ENCODE data around the gene ST3GAL2.
"Not testable (repeated sequence)": the region's sequence is repeated elsewhere in the genome, so short reads cannot be mapped to it uniquely, and the experiment has no call there.

The ST3GAL2 gene

GRCh38 chr16:70467113-70467512 is 28.2 kb upstream of the ST3GAL2 start:
- no peak for DNase-seq (ENCODE audit: low read depth)

DNA sequence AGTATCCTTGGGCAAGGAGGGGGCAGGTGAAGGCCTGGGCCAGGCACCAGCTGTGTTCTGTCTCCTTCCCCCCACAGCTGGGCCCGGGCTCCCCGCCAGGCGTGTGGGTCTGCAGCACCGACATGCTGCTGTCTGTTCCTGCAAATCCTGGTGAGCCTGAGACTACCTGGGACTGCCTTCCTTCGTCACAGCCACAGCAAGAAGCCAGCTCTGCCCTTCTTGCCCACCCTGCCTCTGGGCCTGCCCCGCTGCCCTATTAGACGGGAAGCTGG is 27.8 kb upstream of the ST3GAL2 start:
- no peak for DNase-seq (ENCODE audit: low read depth)

- no peak for DNase-seq (ENCODE audit: low read depth)
Observed at GRCh38 chr16:70465999-70466804, 27.3 kb upstream of the ST3GAL2 start.

DNA sequence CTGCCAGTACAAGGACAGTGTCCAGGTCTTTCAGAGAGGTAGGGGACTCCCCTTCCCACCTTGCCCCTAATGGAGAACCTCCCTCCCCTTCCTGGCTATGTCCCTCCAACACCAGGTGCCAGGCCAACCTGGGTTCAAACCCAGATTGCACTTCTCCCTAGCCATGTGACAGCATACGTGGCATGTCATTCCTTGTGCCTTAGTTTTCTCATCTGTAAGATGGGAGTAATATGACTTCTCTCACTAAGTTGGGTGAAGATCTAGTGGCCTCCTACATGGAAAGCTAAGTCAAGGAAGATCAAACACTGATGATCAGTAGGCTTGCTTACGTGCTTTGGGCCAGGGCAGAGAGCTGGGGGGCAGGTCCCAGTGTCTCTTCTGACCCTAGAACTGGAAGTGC is 24.3 kb upstream of the ST3GAL2 start:
- DNase-seq (ENCODE audit: low read depth) = no peak

DNA sequence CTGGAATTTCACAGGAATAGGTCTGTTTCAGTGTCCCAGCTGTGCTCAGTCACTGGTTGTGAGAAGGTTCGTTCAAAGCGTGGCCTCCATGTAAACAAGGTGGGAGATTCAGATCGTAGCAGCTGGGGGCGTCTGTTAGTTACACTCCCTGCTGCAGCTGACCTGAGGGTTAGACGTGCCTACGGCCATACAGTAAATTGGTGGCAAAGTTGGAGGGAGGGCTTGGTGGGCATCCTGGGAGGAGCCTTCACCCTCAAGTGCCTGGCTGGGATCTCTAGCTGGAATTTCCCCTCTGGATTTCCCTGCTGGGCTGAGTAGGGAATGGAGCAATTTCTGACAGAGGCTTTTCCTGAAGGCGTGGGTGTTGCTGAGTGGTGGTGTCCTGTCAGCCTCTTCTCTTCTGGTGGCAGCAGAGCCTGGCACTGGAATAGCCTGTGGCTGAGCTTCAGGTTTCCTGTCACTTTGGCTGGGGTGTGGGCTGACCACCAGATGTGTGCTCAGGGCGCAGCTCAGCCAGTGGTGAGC is 21.9 kb upstream of the ST3GAL2 start:
- no peak for DNase-seq (ENCODE audit: low read depth)

- DNase-seq (ENCODE audit: low read depth) = no peak
Observed at GRCh38 chr16:70457446-70458166, 18.7 kb upstream of the ST3GAL2 start.

- no peak for DNase-seq (ENCODE audit: low read depth)
Observed at GRCh38 chr16:70455910-70456309, 17.0 kb upstream of the ST3GAL2 start.

- DNase-seq (ENCODE audit: low read depth) = peak; percentile 51
Observed at GRCh38 chr16:70454222-70455034, 15.5 kb upstream of the ST3GAL2 start, which contains the start of gene FCSK. Gene FCSK, plus strand, starts transcription at chr16:70454595. Its CDS starts 8,596 bp downstream, at chr16:70463191.

GRCh38 chr16:70453892-70454221 is 15.0 kb upstream of the ST3GAL2 start:
- no peak for DNase-seq (ENCODE audit: low read depth)

DNA sequence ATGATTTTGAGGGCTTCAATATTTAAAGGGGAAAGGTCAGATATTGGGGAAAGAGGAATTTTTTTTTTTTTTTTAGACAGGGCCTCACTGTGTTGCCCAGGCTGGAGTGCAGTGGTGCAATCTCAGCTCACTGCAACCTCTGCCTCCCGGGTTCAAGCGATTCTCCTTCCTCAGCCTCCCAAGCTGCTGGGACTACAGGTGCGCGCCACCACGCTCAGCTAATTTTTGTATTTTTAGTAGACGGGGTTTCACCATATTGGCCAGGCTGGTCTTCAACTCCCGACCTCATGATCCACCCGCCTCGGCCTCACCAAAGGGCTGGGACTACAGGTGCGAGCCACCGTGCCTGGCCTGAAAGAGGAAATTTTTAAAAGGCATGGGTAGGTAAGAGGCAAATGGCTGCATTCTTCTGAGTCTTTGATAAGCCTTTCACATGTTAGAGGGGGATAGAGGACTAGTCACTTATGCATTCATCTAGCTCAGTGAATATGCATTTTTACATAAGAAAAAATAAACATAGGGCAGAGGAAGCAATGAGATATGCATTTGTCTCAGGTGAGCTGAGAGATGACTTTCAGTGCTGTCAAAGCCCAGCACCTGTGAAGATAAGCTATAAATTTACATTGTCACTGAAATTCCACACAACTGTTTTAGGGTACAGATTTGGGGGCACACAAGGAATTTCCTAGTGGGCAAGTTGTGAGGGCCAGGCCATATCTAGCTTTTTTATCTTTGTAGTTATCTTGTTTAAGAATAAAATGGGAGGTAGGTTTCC is 14.4 kb upstream of the ST3GAL2 start:
- DNase-seq (ENCODE audit: low read depth) = no peak

- not testable (repeated sequence) for DNase-seq (ENCODE audit: low read depth)
Observed at GRCh38 chr16:70451004-70451340, 12.1 kb upstream of the ST3GAL2 start.

GRCh38 chr16:70450142-70451003 is 11.5 kb upstream of the ST3GAL2 start:
- not testable (repeated sequence) for DNase-seq (ENCODE audit: low read depth)

- DNase-seq (ENCODE audit: low read depth) = no peak
Observed at GRCh38 chr16:70448075-70448474, 9.2 kb upstream of the ST3GAL2 start.

DNA sequence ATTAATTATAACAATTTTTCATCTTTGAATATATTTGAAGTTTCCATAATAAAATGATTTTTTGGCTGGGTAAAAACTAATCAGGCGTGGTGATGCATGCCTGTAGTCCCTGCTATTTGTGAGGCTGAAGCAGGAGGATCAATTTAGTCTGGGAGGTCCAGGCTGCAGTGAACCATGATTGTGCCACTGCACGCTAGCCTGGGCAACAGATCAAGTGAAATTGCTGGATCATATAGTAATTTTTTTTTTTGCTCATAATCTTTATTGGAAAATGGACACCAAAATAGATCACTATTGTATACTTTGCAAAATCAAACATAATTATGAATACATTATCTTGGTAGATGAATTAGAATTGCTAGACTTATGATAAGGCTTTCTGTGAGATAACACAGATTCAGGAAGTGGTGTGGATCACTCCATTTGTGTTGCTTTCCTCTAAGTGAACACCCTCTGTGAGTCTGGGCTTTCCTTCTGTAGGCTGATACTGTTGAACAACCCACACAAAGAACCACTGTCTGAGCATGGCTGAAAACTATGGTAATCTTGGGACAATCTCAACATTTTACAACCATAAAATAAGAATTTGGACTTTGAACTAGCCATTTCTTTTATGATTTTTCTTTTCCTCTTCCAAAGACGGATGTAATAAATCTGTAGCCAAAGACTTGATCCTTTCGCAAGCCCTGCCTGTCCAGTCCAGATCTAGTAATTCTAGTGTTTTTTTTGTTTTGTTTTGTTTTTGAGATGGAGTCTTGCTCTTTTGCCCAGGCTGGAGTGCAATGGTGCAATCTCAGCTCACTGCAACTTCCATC is 5.6 kb upstream of the ST3GAL2 start:
- no peak for DNase-seq (ENCODE audit: low read depth)

GRCh38 chr16:70442344-70442743 is 3.4 kb upstream of the ST3GAL2 start:
- no peak for DNase-seq (ENCODE audit: low read depth)

GRCh38 chr16:70441406-70441990 is 2.6 kb upstream of the ST3GAL2 start:
- DNase-seq (ENCODE audit: low read depth) = no peak

GRCh38 chr16:70440009-70440692 is 1.3 kb upstream of the ST3GAL2 start:
- DNase-seq (ENCODE audit: low read depth) = no peak

DNA sequence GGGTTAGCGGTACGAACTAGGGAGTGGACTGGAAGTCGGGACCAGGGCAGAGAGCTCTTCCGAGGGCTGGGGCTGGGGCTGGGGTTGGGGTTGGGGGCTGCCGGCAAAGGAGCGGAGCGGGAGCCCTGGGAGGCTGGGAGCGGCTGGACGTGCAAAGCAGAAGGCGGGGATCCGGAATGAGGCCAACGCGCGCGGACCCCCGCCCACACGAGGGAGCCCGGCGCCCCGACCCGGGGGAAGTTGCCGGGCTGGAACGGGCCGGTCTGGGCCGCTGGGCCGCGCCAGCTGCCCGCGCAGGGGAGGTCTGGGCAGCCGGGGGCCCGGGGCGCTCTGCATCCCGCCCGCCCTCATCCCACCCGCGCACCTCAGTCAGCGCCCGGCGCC is 323 bp downstream of the ST3GAL2 start:
- DNase-seq (ENCODE audit: low read depth) = no peak
